ENCODE data around the gene ZNF202. TPM values are rescaled to one million over a fixed set of nuclear protein-coding genes. Genes with fewer than 3 reads are reported as not detected.

Gene ZNF202
- total RNA-seq, 1 donor from 2014 or later: 10.2 TPM

- no peak for DNase-seq
Measured at GRCh38 chr11:123682696-123683410, 58.6 kb downstream of the ZNF202 start.

- DNase-seq: no peak
Measured at GRCh38 chr11:123681030-123681429, 60.4 kb downstream of the ZNF202 start.

- no peak for DNase-seq
Measured at GRCh38 chr11:123678246-123678645, 63.2 kb downstream of the ZNF202 start.

- DNase-seq: no peak
Measured at GRCh38 chr11:123677510-123677909, 64.0 kb downstream of the ZNF202 start.

GRCh38 chr11:123674297-123674696 is 67.2 kb downstream of the ZNF202 start:
- DNase-seq: no peak

Other genes starting within 250 kb of the ZNF202 start
- 2.5 and 4.9 TPM in 2 replicates for gene SCN3B, start 87.0 kb downstream of the ZNF202 start, total RNA-seq
- gene OR6X1, start 12.9 kb upstream of the ZNF202 start, total RNA-seq: not detected in 2 replicates
- not detected in 2 replicates for gene OR6M1, start 64.7 kb upstream of the ZNF202 start, total RNA-seq
- gene TMEM225, start 144.0 kb upstream of the ZNF202 start, total RNA-seq: not detected in 2 replicates
- not detected in 2 replicates for gene OR8D4, start 160.5 kb upstream of the ZNF202 start, total RNA-seq
- gene OR4D5, start 198.0 kb upstream of the ZNF202 start, total RNA-seq: not detected in 2 replicates
- gene OR6T1, start 202.2 kb upstream of the ZNF202 start, total RNA-seq: not detected in 2 replicates
- not detected in 2 replicates for gene OR10S1, start 236.1 kb upstream of the ZNF202 start, total RNA-seq

Measured in dermis blood vessel endothelial cell (primary cell).